SH-SY5Y (cell line): Measurements from ENCODE around the gene BICDL1.

ENCODE experiments used
- GATA2 ChIP-seq: IDR thresholded peaks from 2 replicates; pipeline ENCODE4 v1.6.1; 2011; ENCODE audit warnings: mild to moderate bottlenecking, low read depth, low read length
- GATA3 ChIP-seq: IDR thresholded peaks from 2 replicates; pipeline ENCODE4 v1.6.1; 2011; ENCODE audit warnings: low read depth, mild to moderate bottlenecking, low read length, moderate library complexity

DNA sequence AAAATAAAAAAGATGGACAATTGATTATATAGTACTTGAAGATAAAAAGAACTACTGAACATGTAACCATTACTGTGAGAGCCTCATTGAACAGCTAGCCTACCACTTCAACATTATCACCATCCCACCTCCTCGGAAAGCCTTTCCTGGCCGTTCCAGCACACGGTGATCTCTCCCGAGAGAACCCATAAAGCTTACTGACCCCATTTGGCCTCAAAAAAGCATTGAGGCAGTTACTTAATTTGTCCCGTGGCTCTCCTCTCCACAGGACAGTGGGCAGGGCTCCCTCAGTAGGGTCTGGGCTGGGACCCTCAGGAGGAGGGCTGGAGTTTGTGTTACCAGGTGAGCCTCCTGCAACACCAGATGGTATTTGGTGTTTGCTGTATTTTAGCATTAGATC is 71.7 kb downstream of the BICDL1 start:
- TF ChIP-seq GATA2 (no peak), GATA3 (no peak)
